B cell (primary cell): ENCODE data around the gene BTBD1. TPM values are rescaled to one million over a fixed set of nuclear protein-coding genes. Genes with fewer than 3 reads are reported as not detected.
A peak's percentile ranks its signal among the peaks of the same experiment; 100 is the strongest.

Experiments
- ATAC-seq: fragments of 200-7000 bp; cut with Tn5 transposase; one replicate; pipeline ENCODE4 v1.10.0; 2021; ENCODE audit warnings: low read depth, mild to moderate bottlenecking, moderate number of reproducible peaks, moderate library complexity
- CTCF ChIA-PET: fragments of 350-600 bp; sonication (Branson Sonifier 250); formaldehyde crosslinking; loops from one replicate; lab custom pipeline; 2021; ENCODE audit warnings: antibody characterized with exemption, inconsistent platforms; lab: Charles Lee
- POLR2A ChIA-PET: fragments of 350-600 bp; sonication (Branson Sonifier 250); formaldehyde crosslinking; loops from one replicate; lab custom pipeline; 2021; ENCODE audit warnings: antibody characterized with exemption; lab: Charles Lee
- DNase-seq: peaks from one replicate; pipeline ENCODE4 v3.0.0; 2013
- H2AFZ ChIP-seq: 2 replicates; pipeline ENCODE4 v1.6.1; 2012; ENCODE audit warnings: mild to moderate bottlenecking, low read depth, low read length; ENCODE audit not compliant: insufficient read depth, poor library complexity, severe bottlenecking
- H3K27ac ChIP-seq, 2 donors: 1 replicate in 1 of 2; 2 replicates in 1 of 2; pipeline ENCODE4 v1.5.1; 2012 to 2013; ENCODE audit warnings: low read length in 2 of 2, mild to moderate bottlenecking in 2 of 2, moderate library complexity in 1 of 2
- H3K27me3 ChIP-seq, 4 experiments: fragments of 200-600 bp in 1 of 4; sonication (generic) in 1 of 4; replicated peaks in 1 of 4; 1 replicate in 2 of 4; 2 replicates in 2 of 4; pipeline versions ENCODE4 v1.6.1 to v1.7.0; 2013 to 2016; ENCODE audit warnings: low read length in 3 of 4, mild to moderate bottlenecking in 2 of 4, mixed read lengths in 1 of 4, moderate library complexity in 1 of 4; ENCODE audit not compliant: insufficient read depth in 4 of 4, control insufficient read depth in 3 of 4; ENCODE audit errors: control extremely low read depth in 1 of 4
- H3K36me3 ChIP-seq, 2 experiments: replicated peaks in 1 of 2; 1 replicate in 1 of 2; 2 replicates in 1 of 2; pipeline versions ENCODE4 v1.6.1 to v1.7.1; 2013; ENCODE audit warnings: low read length in 1 of 2; ENCODE audit not compliant: insufficient read depth in 2 of 2, control insufficient read depth in 1 of 2; ENCODE audit errors: control extremely low read depth in 1 of 2, extremely low read depth in 1 of 2
- H3K4me1 ChIP-seq, 2 donors: fragments of 200-600 bp in 1 of 2; sonication (generic) in 1 of 2; 1 replicate in 1 of 2; 2 replicates in 1 of 2; pipeline versions ENCODE4 v1.5.1 to v1.6.1; 2013 to 2017; ENCODE audit warnings: low read length in 2 of 2; ENCODE audit not compliant: control insufficient read depth in 2 of 2, insufficient read depth in 2 of 2
- H3K4me2 ChIP-seq: replicated peaks from 2 replicates; pipeline ENCODE3; 2012; ENCODE audit warnings: mild to moderate bottlenecking, low read depth, low read length; ENCODE audit not compliant: poor library complexity, severe bottlenecking
- H3K4me3 ChIP-seq, 5 experiments: fragments of 200-600 bp in 1 of 5; sonication (generic) in 1 of 5; 1 replicate in 3 of 5; 2 replicates in 2 of 5; pipeline versions ENCODE4 v1.5.1 to v1.7.0; 2011 to 2016; ENCODE audit warnings: low read length in 4 of 5, mild to moderate bottlenecking in 4 of 5, low read depth in 2 of 5, control low read depth in 1 of 5, moderate library complexity in 1 of 5; ENCODE audit not compliant: insufficient read depth in 1 of 5; ENCODE audit errors: control extremely low read depth in 1 of 5, extremely low read depth in 1 of 5
- H3K79me2 ChIP-seq: fragments of 200-600 bp; sonication (generic); one replicate; pipeline ENCODE4 v1.6.0; 2016; ENCODE audit warnings: low read length; ENCODE audit not compliant: control insufficient read depth, insufficient read depth
- H3K9ac ChIP-seq: fragments of 200-600 bp; sonication (generic); 2 replicates; pipeline ENCODE4 v1.6.1; 2017; ENCODE audit warnings: mild to moderate bottlenecking, low read length, moderate library complexity
- H3K9me3 ChIP-seq, 3 donors: one replicate each; pipeline versions ENCODE4 v1.6.1 to v1.7.1; 2013; ENCODE audit warnings: low read length in 2 of 3; ENCODE audit not compliant: control insufficient read depth in 2 of 3, insufficient read depth in 1 of 3; ENCODE audit errors: control extremely low read depth in 1 of 3
- H4K20me1 ChIP-seq: 2 replicates; pipeline ENCODE4 v1.6.0; 2012; ENCODE audit warnings: mild to moderate bottlenecking, low read length; ENCODE audit not compliant: insufficient read depth, control insufficient read depth, poor library complexity, severe bottlenecking
- H3K27ac Mint-ChIP-seq: one replicate; pipeline ENCODE4 v1.8.0; 2021; ENCODE audit warnings: mixed read lengths
- H3K27me3 Mint-ChIP-seq: one replicate; pipeline ENCODE4 v1.8.0; 2021; ENCODE audit warnings: mixed read lengths
- H3K4me1 Mint-ChIP-seq: one replicate; pipeline ENCODE4 v1.8.0; 2021; ENCODE audit warnings: mixed read lengths
- H3K4me3 Mint-ChIP-seq: one replicate; pipeline ENCODE4 v1.8.0; 2021; ENCODE audit warnings: mixed read lengths
- H3K9me3 Mint-ChIP-seq: one replicate; pipeline ENCODE4 v1.8.0; 2022; ENCODE audit warnings: mixed read lengths; ENCODE audit not compliant: insufficient read depth
- EZH2 ChIP-seq: IDR thresholded peaks from 2 replicates; pipeline ENCODE4 v1.6.1; 2012; ENCODE audit warnings: borderline replicate concordance, low read depth, mild to moderate bottlenecking, moderate library complexity, low read length; ENCODE audit not compliant: insufficient read depth, poor library complexity, severe bottlenecking
- WGBS: methylation state at CpG from one replicate; pipeline ENCODE4 v1.1.5; 2013; ENCODE audit warnings: missing lambda C conversion rate; ENCODE audit not compliant: insufficient coverage; 5-methylcytosine and 5-hydroxymethylcytosine counted together
- intact Hi-C: fragments of 100-400 bp; cut with micrococcal nuclease; formaldehyde crosslinking; loops from one replicate; pipeline ENCODE4 v1.10.0; 2022
- polyA plus RNA-seq: library from polyadenylated mRNA; depleted of rRNA; stranded (reverse); fragments of >200 nt; gene quantifications from 2 replicates; pipeline ENCODE4 v1.2.3, GENCODE V29; 2012
- total RNA-seq, 2 donors: library from RNA; stranded (reverse); fragments of 120-200 nt in 1 of 2; gene quantifications; 1 replicate in 1 of 2; 2 replicates in 1 of 2; pipeline versions ENCODE4 v1.2.3 to v1.2.4, GENCODE V29; 2013 to 2022
- TF ChIP-seq, protein P1 (sequence below): fragments of 200-600 bp; IDR thresholded peaks from one replicate; pipeline ENCODE4 v1.8.0; 2022; ENCODE audit warnings: antibody characterized with exemption, mild to moderate bottlenecking

Gene BTBD1
- total and polyA plus RNA-seq, 2 donors (not counting 1 experiment from before 2014, with no cell fraction given): 20.7 to 47.5 TPM

DNA sequence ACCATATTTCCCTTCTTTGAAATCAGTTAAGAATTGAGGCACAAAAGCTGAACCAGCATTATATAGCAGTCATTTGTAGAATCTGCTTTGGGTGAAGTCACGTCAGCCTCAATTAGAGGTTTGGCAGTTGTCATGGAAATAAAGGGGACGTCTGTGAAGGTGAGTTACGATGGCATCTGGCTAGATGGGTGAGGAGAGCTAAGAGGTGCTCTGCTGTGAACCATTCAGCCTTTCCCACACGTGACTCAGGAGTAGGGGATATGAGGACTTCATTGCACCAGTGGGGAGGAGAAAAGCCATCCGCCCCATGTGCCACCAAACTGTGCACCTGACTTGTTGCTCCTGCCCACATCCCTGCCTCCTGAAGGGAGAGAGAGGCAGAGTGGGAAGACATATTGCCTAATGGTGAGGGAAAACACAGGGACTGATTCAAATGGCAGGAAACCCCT, 52.8 kb downstream of the BTBD1 start:
- ChIA-PET CTCF (interaction anchor here (0.9 to 1.9 kb wide), 3 partner anchors 11 to 474 kb away, joined by 3 to 6 read pairs (median 5); partner anchors contain the start of gene RPS17), POLR2A (no interaction called here)
- Mint-ChIP-seq H3K27ac (no peak overlapping the region), H3K27me3 (no peaks in the 10 kb centered on the region), H3K9me3 (no peaks in the 10 kb centered on the region), H3K4me1 (peaks cover 47% of the 10 kb centered on the region), H3K4me3 (no peak overlapping the region)
- ATAC-seq: no peak
- H3K27ac ChIP-seq: no peak overlapping the region
- H3K9ac ChIP-seq: no peak overlapping the region
- intact Hi-C loops: no loop called here
- peaks cover 7 to 21% of the 10 kb centered on the region in 2 experiments for H3K36me3 ChIP-seq
- H3K9me3 ChIP-seq: no peaks in the 10 kb centered on the region
- TF ChIP-seq, protein P1, sequence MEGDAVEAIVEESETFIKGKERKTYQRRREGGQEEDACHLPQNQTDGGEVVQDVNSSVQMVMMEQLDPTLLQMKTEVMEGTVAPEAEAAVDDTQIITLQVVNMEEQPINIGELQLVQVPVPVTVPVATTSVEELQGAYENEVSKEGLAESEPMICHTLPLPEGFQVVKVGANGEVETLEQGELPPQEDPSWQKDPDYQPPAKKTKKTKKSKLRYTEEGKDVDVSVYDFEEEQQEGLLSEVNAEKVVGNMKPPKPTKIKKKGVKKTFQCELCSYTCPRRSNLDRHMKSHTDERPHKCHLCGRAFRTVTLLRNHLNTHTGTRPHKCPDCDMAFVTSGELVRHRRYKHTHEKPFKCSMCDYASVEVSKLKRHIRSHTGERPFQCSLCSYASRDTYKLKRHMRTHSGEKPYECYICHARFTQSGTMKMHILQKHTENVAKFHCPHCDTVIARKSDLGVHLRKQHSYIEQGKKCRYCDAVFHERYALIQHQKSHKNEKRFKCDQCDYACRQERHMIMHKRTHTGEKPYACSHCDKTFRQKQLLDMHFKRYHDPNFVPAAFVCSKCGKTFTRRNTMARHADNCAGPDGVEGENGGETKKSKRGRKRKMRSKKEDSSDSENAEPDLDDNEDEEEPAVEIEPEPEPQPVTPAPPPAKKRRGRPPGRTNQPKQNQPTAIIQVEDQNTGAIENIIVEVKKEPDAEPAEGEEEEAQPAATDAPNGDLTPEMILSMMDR: no peak
- no peak for TF ChIP-seq EZH2
- peaks cover 20% of the 10 kb centered on the region for H4K20me1 ChIP-seq
- no peak overlapping the region for H3K4me3 ChIP-seq
- H3K4me1 ChIP-seq: peaks cover 22 to 24% of the 10 kb centered on the region in 2 donors
- H3K79me2 ChIP-seq: peaks cover 26% of the 10 kb centered on the region
- no peaks in the 10 kb centered on the region for H3K27me3 ChIP-seq
- WGBS: 90% methylated on average over 4 of the region's 5 CpGs
- H2AFZ ChIP-seq: no peak overlapping the region
- no peak for DNase-seq
- H3K4me2 ChIP-seq: no peak overlapping the region

DNA sequence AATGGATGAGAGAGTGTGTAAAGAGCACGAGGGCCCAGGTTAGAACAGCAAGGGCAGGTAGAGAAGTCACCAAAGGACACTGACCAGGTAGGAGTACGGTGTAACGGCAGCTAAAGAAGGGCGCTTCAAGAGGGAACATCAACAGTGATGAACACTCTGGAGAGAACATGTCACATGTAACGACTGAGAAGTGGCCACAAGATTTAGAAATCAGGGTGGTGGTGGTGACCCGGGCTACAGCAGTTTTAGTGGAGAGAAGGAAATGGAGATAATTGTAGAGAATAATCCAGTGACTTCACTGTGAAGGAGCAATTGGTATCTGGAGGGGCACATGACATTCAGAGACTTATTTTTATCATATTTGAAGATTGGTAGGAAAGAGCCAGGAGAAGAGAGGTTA, 54.4 kb downstream of the BTBD1 start:
- ChIA-PET POLR2A (interaction anchor here (0.6 to 3.2 kb wide), 2 partner anchors 27 kb away, joined by 3 to 18 read pairs; partner anchors contain the start of gene RAMAC), CTCF (interaction anchor here (0.6 to 2.2 kb wide), 5 partner anchors 9 to 482 kb away, joined by 3 to 12 read pairs (median 5); no protein-coding TSS in a partner anchor)
- Histone ChIP-seq H3K4me3 (peak overlapping the region in 1 of 5 experiments; percentile 92), H3K79me2 (peaks cover 27% of the 10 kb centered on the region), H2AFZ (no peak overlapping the region), H3K9ac (no peak overlapping the region), H3K9me3 (no peaks in the 10 kb centered on the region), H3K4me2 (peak overlapping the region; percentile 77), H4K20me1 (peaks cover 20% of the 10 kb centered on the region), H3K27me3 (no peaks in the 10 kb centered on the region), H3K27ac (no peak overlapping the region), H3K4me1 (peaks cover 22 to 24% of the 10 kb centered on the region in 2 donors), H3K36me3 (peaks cover 3 to 26% of the 10 kb centered on the region in 2 experiments)
- no peak for ATAC-seq
- intact Hi-C loops: loop anchor here (1.0 kb wide), 1 partner anchor 11 kb away; no protein-coding TSS in a partner anchor
- no peak for TF ChIP-seq EZH2
- TF ChIP-seq, protein P1: no peak
- no peak for DNase-seq
- no peaks in the 10 kb centered on the region for H3K27me3 Mint-ChIP-seq
- H3K4me1 Mint-ChIP-seq: peaks cover 47% of the 10 kb centered on the region
- no peaks in the 10 kb centered on the region for H3K9me3 Mint-ChIP-seq
- peak overlapping the region; percentile 96 for H3K4me3 Mint-ChIP-seq
- 96% methylated on average over 6 of the region's 6 CpGs for WGBS
- peak overlapping the region; percentile 92 for H3K27ac Mint-ChIP-seq
